ENCODE measurements around the gene PIGH.

- no peak for TF ChIP-seq CTCF (IDR thresholded peaks at IDR 0.05; ENCODE audit: low read depth, low read length)
- no peak for TF ChIP-seq POLR2A (IDR thresholded peaks at IDR 0.05; ENCODE audit: extremely low read depth, insufficient read length)
- TF ChIP-seq MYC (IDR thresholded peaks at IDR 0.05; ENCODE audit: low read depth, low read length): no peak
Measured at GRCh38 chr14:67574806-67575205, 25.3 kb downstream of the PIGH start.
